ENCODE data around the gene DTNBP1.
A peak's percentile ranks its signal among the peaks of the same experiment; 100 is the strongest.

The DTNBP1 gene

GRCh38 chr6:15535495-15536197 is 127.2 kb downstream of the DTNBP1 start:
- H3K27ac ChIP-seq = no peak overlapping the region
- no peak for TF ChIP-seq CTCF (conservative IDR thresholded peaks at IDR 0.05)

DNA sequence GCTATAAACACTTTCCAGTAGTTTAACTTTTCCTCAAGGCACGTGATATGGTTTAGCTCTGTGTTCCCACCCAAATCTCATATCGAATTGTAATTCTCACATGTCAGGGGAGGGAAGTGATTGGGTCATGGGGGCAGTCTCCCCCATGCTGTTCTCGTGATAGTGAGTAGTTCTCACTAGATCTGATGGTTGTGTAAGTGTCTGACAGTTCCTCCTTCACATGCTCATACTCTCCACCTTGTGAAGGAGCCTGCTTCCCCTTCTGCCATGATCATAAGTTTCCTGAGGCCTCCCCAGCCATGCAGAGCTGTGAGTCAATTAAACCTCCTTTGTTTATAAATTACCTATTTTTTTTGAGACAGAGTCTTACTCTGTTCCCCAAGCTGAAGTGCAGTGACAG is 127.9 kb downstream of the DTNBP1 start:
- H3K27ac ChIP-seq = no peak overlapping the region

GRCh38 chr6:15533379-15534026 is 129.3 kb downstream of the DTNBP1 start:
- TF ChIP-seq CTCF (conservative IDR thresholded peaks at IDR 0.05) = no peak
- no peak overlapping the region for H3K27ac ChIP-seq

More for the DNA sequence above, 127.9 kb downstream of the DTNBP1 start:
- TF ChIP-seq CTCF (conservative IDR thresholded peaks at IDR 0.05) = no peak

DNA sequence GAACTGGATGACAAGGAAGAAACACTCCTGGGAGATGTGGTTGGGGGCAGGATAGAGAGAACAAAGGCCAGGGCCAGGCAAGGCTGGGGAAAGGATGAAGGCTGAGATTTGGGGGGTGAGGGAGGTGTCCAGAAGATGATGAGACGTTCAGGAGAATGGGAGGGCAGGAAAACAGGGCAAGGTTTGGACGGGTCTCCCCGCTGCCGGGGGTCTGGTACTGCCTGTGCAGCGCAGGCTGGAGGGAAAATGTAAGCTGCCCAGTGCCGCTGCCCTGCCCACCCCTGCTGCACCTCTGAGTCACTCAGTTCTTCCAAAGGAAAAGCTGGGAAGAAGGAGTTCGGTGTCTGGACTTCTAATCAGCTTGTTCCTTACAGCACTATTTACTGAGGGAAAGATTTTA is 130.9 kb downstream of the DTNBP1 start:
- no peak for TF ChIP-seq CTCF (conservative IDR thresholded peaks at IDR 0.05)
- no peak overlapping the region for H3K27ac ChIP-seq

- TF ChIP-seq CTCF (conservative IDR thresholded peaks at IDR 0.05) = no peak
- no peak overlapping the region for H3K27ac ChIP-seq
These were observed 132.4 kb downstream of the DTNBP1 start for GRCh38 chr6:15530411-15530810.

DNA sequence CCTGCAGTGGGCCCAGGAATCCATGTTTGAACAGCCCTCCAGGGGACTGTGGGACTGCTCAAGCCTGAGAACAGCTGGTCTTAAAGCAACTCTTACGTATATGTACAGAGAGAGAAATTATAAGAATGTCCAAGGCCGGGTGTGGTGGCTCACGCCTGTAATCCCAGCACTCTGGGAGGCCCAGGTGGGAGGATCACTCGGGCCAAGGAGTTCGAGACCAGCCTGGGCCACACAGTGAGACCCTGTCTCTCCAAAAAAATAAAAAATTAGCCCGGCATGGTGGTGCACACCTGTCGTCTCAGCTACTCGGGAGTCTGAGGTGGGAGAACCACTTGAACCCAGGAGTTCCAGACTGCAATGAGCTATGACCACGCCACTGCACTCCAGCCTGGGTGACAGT is 134.0 kb downstream of the DTNBP1 start:
- no peak for TF ChIP-seq CTCF (conservative IDR thresholded peaks at IDR 0.05)
- H3K27ac ChIP-seq = peak overlapping the region; percentile 47

GRCh38 chr6:15527838-15528617 is 134.8 kb downstream of the DTNBP1 start:
- H3K27ac ChIP-seq = no peak overlapping the region
- no peak for TF ChIP-seq CTCF (conservative IDR thresholded peaks at IDR 0.05)
